A673 (cell line): ENCODE results near the gene OR51E1. TPM values are rescaled to one million over a fixed set of nuclear protein-coding genes. Genes with fewer than 3 reads are reported as not detected.

Source experiments
- BruUV-seq: library from RNA; stranded (reverse); fragments of 400-500 nt; replicated peaks from 2 replicates; lab custom pipeline; 2021; lab: Mats Ljungman, UMichigan
- CTCF ChIA-PET: fragments of 300-600 bp; sonication (Branson Sonifier 250); formaldehyde crosslinking; loops from one replicate; lab custom pipeline; 2022; ENCODE audit warnings: antibody characterized with exemption; lab: Charles Lee
- POLR2A ChIA-PET: fragments of 300-600 bp; sonication (Branson Sonifier 250); formaldehyde crosslinking; loops from one replicate; lab custom pipeline; 2022; ENCODE audit warnings: antibody characterized with exemption; ENCODE audit not compliant: low non-redundant PET; lab: Charles Lee
- DNase-seq: peaks from one replicate; pipeline ENCODE4 v3.0.0-alpha.2; 2015; ENCODE audit warnings: low spot score
- H3K27ac ChIP-seq: fragments of 200-600 bp; sonication (generic); 2 replicates; pipeline ENCODE4 v1.5.1; 2016; ENCODE audit warnings: mixed run types, low read depth, mild to moderate bottlenecking, mixed read lengths, antibody characterized with exemption, low read length; ENCODE audit not compliant: poor library complexity, severe bottlenecking
- H3K27me3 ChIP-seq: fragments of 200-600 bp; sonication (generic); replicated peaks from 2 replicates; pipeline ENCODE4 v1.6.1; 2017; ENCODE audit warnings: mixed run types, low read depth, mild to moderate bottlenecking, mixed read lengths, antibody characterized with exemption, low read length; ENCODE audit not compliant: insufficient read depth, poor library complexity
- H3K36me3 ChIP-seq: fragments of 200-600 bp; sonication (generic); 2 replicates; pipeline ENCODE4 v1.6.1; 2016; ENCODE audit warnings: mixed run types, mild to moderate bottlenecking, mixed read lengths, antibody characterized with exemption, low read length; ENCODE audit not compliant: insufficient read depth, poor library complexity, severe bottlenecking
- H3K4me1 ChIP-seq: fragments of 200-600 bp; sonication (generic); 2 replicates; pipeline ENCODE4 v1.6.1; 2017; ENCODE audit warnings: mixed run types, mild to moderate bottlenecking, mixed read lengths, antibody characterized with exemption, low read length; ENCODE audit not compliant: insufficient read depth, poor library complexity, severe bottlenecking
- H3K4me3 ChIP-seq: fragments of 200-600 bp; sonication (generic); 2 replicates; pipeline ENCODE4 v1.5.1; 2016; ENCODE audit warnings: low read depth, mixed run types, mild to moderate bottlenecking, mixed read lengths, low read length; ENCODE audit not compliant: poor library complexity, severe bottlenecking
- H3K9me3 ChIP-seq: fragments of 200-600 bp; sonication (generic); 2 replicates; pipeline ENCODE4 v1.6.1; 2016; ENCODE audit warnings: mixed run types, low read depth, mild to moderate bottlenecking, mixed read lengths, antibody characterized with exemption, low read length; ENCODE audit not compliant: poor library complexity, severe bottlenecking
- EZH2 ChIP-seq: fragments of 200-600 bp; sonication (generic); IDR thresholded peaks from 2 replicates; pipeline ENCODE4 v1.6.1; 2017; ENCODE audit warnings: borderline replicate concordance, low read depth, mild to moderate bottlenecking, mixed read lengths, antibody characterized with exemption, low read length; ENCODE audit not compliant: poor library complexity, severe bottlenecking
- intact Hi-C: fragments of 100-400 bp; cut with micrococcal nuclease; formaldehyde crosslinking; loops from one replicate; pipeline ENCODE4 v1.10.0; 2022; ENCODE audit not compliant: unreplicated experiment
- total RNA-seq: library from RNA; stranded (reverse); gene quantifications from 2 replicates; pipeline ENCODE4 v1.2.3, GENCODE V29; 2021
- TF ChIP-seq, protein P1 (sequence below): fragments of 300-800, 200-600 bp; sonication (generic); conservative IDR thresholded peaks from 2 replicates; pipeline ENCODE4 v1.5.1; 2017; ENCODE audit warnings: low read depth, mild to moderate bottlenecking, antibody characterized with exemption, low read length, moderate library complexity, mixed read lengths

The OR51E1 gene
- total RNA-seq, 1 experiment from 2014 or later, result not detected

DNA sequence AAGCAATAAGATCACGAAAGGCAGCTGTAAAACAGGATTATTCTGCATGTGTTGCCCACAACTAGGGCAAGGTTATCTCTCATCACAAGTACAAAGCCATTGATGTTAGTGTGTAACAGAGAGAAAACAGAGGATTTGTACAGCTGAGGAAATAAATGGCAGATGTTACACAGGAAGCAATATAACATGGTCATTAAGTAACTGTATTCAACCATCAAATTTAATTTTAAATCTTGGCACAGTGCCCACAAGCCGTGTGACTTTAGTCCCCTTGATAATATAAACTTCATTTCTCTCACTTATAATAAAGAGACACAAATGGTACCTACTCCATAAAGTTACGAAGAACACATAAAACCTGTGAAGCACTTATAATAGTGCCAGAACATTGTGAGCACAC, 36.6 kb downstream of the OR51E1 start:
- intact Hi-C loops, result loop anchor here (2.0 kb wide), 1 partner anchor 18 kb away; no protein-coding TSS in a partner anchor

DNA sequence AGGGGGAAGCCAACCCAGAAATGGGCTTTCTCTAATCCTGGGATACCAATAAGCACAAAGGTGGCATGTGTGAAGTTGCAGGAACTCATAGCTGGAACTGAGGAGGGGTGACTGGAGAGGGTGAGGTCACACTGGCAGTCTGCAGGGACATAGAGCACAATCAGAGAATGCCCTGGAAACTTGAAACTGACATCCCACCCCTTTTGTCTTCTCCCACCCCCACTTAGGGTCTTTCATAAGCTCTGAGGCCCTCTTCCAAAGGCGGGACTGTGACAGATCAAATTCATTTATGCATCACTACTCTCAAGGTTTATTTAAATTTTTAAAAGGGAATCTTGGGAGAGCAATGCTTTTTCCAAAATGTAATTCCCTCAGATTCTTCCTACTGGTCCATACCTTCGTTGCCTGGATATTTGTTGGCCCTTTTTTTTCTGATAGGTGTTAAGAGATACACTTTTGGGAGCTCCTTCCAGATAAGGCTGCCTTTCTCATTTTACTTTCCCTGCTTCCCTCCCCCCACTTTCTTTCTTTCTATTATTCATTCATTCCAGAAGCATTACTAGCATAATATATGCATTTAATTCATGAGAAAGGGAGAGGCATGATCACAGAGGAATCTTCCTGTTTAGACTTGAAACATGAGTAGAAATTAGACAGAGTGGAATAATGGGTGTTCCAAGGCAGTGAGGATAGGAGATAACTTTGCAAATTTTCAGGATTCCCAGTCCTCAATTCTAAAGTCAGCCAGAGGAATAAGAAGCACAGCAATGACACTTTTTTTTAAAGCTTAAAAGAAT, 39.0 kb downstream of the OR51E1 start:
- no peak overlapping the region for H3K4me3 ChIP-seq
- TF ChIP-seq, protein P1, sequence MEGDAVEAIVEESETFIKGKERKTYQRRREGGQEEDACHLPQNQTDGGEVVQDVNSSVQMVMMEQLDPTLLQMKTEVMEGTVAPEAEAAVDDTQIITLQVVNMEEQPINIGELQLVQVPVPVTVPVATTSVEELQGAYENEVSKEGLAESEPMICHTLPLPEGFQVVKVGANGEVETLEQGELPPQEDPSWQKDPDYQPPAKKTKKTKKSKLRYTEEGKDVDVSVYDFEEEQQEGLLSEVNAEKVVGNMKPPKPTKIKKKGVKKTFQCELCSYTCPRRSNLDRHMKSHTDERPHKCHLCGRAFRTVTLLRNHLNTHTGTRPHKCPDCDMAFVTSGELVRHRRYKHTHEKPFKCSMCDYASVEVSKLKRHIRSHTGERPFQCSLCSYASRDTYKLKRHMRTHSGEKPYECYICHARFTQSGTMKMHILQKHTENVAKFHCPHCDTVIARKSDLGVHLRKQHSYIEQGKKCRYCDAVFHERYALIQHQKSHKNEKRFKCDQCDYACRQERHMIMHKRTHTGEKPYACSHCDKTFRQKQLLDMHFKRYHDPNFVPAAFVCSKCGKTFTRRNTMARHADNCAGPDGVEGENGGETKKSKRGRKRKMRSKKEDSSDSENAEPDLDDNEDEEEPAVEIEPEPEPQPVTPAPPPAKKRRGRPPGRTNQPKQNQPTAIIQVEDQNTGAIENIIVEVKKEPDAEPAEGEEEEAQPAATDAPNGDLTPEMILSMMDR, result no peak
- TF ChIP-seq EZH2, result no peak
- intact Hi-C loops, result no loop called here
- H3K27ac ChIP-seq, result no peak overlapping the region
- DNase-seq, result peak; percentile 22
- POLR2A ChIA-PET, result no interaction called here
- no peaks in the 10 kb centered on the region for H3K27me3 ChIP-seq
- H3K9me3 ChIP-seq, result no peaks in the 10 kb centered on the region
- H3K36me3 ChIP-seq, result no peaks in the 10 kb centered on the region
- peaks cover 20% of the 10 kb centered on the region for H3K4me1 ChIP-seq
- BruUV-seq, result no TSS peak
- CTCF ChIA-PET, result no interaction called here

More for the DNA sequence above, 36.6 kb downstream of the OR51E1 start:
- peak; percentile 82 for DNase-seq
- Histone ChIP-seq H3K27me3 (no peaks in the 10 kb centered on the region), H3K4me3 (no peak overlapping the region), H3K4me1 (peaks cover 20% of the 10 kb centered on the region), H3K9me3 (no peaks in the 10 kb centered on the region), H3K27ac (no peak overlapping the region), H3K36me3 (no peaks in the 10 kb centered on the region)
- CTCF ChIA-PET, result interaction anchor here (0.9 kb wide), 1 partner anchor 43 kb away, joined by 3 read pairs; the partner anchor contains the start of gene OR51D1
- POLR2A ChIA-PET, result no interaction called here
- BruUV-seq, result no TSS peak
- TF ChIP-seq EZH2, result no peak

DNA sequence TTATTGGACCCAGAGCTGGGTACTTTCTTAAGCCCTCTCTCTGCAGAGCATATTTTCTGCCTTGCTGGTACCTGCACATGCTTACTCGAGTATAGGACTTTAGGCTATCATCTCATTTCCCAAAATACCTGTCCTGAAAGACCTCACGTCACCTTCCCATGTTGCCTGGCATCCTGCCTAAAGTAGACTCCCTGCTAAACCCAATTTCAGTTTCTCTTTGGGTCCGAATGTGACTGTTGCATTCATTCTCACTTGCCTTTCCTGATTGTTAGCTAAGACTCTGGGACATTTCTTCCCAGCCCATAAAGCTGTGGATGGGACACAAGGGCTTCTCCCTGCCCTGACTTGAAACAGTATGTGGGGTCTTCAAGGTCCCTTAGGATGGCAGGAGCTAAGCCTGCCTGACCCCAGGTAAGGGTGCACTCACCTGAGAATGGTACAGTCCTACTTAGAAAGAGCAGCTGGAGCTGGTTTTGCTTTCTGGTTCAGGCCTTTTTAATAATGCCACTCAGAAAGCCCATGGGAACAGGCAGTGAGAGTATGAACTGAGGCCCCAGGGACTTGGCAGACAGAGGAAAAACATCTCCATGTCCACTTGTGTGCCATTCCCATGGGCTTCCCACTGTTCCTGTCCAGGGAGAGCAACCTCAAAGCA, 41.0 kb downstream of the OR51E1 start:
- H3K27ac ChIP-seq, result no peak overlapping the region
- intact Hi-C loops, result no loop called here
- no peak for DNase-seq
- no peaks in the 10 kb centered on the region for H3K9me3 ChIP-seq
- no peak overlapping the region for H3K4me3 ChIP-seq
- CTCF ChIA-PET, result no interaction called here
- H3K4me1 ChIP-seq, result peaks cover 12% of the 10 kb centered on the region
- BruUV-seq, result no TSS peak
- H3K27me3 ChIP-seq, result no peaks in the 10 kb centered on the region
- no peak for TF ChIP-seq EZH2
- TF ChIP-seq, protein P1, result no peak
- H3K36me3 ChIP-seq, result no peaks in the 10 kb centered on the region
- POLR2A ChIA-PET, result no interaction called here
